DMS79 (cell line): Measurements from ENCODE around the gene GALNT3.
A peak's percentile ranks its signal among the peaks of the same experiment; 100 is the strongest.

ENCODE experiments used
- DNase-seq: peaks from one replicate; lab custom pipeline; 2025; lab: John Stamatoyannopoulos, UW

Gene GALNT3

DNA sequence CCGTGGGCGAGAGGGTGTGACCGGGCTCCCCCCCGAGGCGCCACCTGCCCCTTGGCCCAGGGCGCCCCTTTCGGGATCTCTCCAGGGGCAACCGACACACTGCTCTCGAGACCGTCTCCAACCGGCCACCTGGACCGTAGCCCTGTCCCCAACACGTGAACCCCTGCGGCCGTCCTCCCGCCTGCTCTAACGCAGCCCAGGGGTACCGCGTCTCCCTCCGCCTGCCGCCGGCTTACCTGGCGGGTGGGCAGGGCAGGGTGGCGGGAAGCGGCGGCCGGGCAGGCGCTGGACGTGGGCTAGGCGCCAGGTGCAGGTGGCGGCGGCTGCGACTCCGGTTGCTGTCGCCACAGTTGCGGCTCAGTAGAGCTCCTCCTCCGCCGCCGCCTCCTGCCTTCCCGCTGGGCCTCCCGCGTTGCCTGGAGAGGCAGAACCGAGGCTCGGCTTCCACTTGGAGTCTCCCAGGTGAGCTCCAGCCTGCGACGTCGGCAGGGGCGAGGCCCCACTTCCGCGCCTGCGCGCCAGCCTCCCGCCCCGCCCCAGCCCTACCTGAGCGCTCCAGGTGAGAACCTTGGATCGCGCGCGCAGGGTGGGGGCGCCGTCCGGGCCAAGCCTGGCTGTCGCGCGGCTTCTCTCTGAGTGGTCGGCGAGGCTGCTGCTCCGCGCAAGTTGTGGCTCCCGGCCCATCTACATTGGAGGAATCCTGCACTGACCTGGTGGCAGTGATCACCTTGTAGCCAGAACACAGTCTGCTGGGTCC is at the start of gene GALNT3:
Gene GALNT3, minus strand, starts transcription at position 469 of the 757 bp plus-strand sequence. CDS start 23,547 bp downstream, outside the sequence.
- DNase-seq: peak; percentile 84

GRCh38 chr2:165843351-165843750 is 49.3 kb upstream of the GALNT3 start:
- DNase-seq: no peak

DNA sequence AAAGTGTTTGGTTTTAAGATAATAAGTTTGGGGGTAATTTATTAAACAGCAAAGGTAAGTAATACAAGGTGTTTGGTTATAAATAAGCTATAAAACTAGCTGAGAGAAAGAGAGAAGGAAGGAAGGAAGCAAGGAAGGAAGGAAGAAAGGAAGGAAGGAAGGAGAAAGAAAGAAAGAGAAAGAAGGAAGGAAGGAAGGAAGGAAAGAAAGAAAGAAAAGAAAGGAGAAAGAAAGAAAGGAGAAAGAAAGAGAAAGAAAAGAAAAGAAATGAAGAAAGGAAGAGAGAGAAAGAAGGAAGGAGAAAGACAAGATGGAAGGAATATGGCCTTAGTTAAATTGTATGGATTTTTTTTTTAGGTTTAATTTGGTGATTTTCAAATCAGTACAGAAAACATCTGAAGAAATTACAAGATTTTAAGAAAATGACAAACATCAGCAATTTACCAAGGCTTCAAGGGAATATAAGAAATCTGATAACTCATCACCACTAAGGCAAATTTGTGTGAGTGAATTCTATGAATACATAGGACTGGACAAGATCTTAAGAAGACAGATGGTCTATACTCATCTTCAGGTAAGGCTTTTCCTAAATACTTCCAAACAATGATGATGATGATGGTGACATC is 46.4 kb upstream of the GALNT3 start:
- no peak for DNase-seq

- DNase-seq: no peak
Measured at GRCh38 chr2:165839610-165840009, 45.6 kb upstream of the GALNT3 start.

DNA sequence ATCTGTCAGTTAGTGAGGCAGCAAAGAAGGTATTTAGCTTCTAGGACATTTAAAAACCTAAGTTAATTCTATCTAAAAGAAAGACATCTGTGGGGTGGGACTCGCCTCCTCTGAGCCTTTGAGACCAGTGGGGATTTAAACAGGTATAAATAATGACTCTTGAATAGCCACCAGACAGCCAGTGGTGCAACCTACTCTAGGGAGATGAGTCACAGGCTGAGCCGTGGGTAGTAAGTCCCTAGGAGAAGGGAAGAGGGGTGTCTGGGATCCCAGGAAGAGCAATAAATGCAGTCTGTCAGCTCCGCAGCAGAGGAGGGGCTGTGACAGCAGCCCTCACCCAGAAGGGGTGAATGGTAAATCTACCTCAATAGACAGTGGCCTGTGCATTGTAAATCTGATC is 43.1 kb upstream of the GALNT3 start:
- no peak for DNase-seq

DNA sequence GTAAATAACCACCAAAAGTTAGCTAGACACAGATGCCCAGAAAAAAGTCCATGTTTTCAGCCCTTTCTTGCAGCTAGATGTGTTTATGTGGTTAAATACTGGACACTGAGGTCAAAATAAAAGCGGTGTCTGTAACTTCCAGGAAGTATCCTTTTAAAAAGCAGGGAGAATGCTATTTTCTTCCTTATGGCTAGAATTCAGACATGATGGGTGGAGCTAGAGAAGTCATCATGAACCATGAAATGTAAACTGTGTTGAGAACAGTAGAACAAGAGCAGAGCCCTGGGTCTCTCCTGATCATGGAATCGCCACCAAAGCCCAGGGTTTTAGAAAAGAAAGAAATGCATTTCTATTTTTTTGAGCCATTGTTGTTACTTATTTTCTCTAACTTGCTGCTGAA is 41.3 kb upstream of the GALNT3 start:
- no peak for DNase-seq

GRCh38 chr2:165833156-165833555 is 39.1 kb upstream of the GALNT3 start:
- DNase-seq: no peak

GRCh38 chr2:165827921-165828276 is 33.9 kb upstream of the GALNT3 start:
- no peak for DNase-seq

DNA sequence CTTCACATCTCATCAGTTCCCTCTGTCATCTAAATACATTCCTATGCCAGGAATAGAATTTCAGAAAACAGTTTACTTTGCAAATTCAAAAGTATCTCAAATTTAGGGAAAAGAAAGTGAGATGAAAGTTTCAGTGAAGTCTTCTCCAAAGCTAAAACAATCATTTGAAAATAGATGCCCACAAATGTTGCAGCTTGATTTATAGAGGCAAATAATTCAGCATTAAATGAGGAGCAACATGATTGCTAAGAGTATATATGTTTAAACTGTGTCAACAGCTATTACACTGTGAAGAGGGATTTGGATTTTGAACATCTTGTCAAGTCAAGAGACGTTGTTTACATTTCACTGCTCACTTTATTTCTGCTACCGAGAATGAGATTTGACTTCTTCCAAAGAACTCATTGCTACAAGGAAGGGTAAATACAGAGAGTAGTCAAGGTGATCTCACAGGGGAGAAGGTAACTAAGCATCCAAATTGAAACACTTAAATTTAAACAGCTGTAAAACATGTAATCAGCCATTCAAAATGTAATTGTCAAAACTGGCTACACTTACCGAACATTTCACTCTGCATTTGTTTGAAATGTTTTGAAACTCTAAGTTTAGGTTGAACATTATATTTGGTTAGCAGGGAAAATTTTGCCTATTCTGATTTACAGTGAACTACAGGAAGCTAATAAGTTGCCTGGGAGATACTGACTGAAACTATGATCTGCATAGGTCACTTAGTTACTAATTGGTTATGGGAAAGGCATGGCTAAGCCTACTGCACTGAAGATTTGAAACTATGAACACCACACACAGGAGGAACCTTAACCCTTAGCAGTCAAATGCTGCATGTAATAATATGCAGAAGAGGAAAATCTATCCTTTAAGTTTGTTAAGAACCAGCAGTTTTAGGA is 33.2 kb upstream of the GALNT3 start:
- DNase-seq: no peak

DNA sequence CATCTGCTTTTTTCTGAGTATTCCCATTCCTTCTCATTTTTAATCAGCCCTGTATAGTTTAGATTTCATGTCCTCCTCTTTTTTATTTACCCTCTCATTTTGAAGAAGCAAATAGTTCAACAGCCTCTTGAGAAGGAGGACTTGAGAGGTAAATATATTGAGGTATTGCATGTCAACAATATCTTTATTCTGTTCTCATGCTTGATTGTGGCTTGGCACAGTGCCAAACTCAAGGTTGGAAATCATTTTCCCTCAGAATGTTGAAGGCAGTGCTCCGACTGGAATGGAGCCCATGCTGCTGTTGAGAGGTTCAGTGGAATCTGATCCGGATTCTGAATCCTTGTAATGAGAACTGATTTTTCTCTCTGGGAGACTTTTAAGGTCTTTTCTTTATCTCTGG is 31.0 kb upstream of the GALNT3 start:
- peak; percentile 92 for DNase-seq

DNA sequence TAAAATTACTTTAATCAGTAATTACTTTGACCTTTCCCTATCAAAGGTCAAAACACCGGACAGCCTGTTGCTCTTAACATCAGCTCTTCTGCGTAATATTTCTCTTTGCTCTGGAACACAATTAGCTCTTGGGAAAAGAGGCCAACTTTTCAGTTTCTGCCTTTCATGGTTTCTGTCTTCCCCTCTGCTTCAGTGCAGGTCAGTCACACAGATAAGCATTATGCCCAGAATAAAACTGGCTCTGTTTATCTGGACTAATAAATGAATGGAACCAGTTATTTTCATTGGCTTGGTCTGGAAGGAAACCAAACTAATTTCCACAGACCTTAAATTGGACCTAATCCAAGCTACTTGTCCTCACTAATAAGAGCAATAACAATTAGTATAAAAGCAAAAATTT is 26.2 kb upstream of the GALNT3 start:
- DNase-seq: no peak

- no peak for DNase-seq
Measured at GRCh38 chr2:165818920-165819319, 24.9 kb upstream of the GALNT3 start.

- no peak for DNase-seq
Measured at GRCh38 chr2:165815299-165816141, 21.5 kb upstream of the GALNT3 start.

- no peak for DNase-seq
Measured at GRCh38 chr2:165814473-165814872, 20.4 kb upstream of the GALNT3 start.

DNA sequence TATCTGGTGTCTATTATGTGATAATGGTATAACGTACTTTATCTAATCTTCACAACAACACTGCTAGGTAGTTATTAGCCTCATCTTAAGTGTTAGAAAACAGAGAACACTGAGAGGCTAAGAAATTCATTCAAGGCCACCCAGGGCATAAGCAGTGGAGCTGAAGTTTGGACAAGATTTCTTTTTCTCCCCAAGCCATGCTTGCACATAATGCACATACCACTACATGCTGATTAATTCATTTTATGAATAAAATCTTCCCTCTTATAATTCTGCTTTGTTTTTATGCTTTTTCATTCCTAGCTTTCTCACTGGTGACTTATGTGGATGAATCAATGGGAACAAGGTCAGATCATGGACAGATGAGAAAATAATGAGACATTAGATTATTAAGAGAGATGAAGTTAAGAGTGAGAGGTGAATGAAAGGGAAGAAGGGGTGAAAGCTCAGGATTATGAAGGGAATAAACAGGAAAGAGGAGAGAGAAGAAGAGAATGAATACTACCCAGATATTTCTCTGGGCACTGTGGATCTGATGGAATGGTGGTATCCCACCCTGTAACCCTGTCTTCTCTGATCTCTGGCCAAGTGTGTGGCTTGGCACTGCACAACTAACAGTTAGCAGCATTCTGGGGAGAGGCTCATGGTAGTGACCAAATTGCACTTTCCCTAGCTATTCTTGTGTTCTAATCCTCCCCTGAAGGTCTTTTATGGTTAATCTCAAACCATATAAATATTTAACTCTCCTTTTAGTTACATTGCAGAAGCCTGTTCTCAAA is 17.7 kb upstream of the GALNT3 start:
- DNase-seq: no peak

GRCh38 chr2:165810418-165810817 is 16.4 kb upstream of the GALNT3 start:
- DNase-seq: no peak

DNA sequence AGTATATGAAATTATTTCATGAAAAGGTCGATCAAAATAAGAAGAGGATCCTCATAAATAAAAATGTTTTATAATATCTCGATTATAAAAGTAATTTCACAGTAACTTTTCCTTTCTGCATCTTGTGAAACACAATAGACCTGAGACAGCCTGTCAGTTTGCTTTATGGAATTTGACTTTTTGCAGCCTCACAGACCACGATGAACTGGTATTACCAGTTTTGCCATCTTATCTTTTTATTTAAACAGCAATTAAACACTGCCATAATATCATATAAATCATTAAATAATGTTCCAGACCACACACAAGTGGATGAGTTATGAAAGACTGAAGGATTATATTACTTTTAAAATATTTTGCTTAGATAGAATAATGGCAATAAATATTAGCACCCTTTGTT is 10.7 kb upstream of the GALNT3 start:
- peak; percentile 56 for DNase-seq

DNA sequence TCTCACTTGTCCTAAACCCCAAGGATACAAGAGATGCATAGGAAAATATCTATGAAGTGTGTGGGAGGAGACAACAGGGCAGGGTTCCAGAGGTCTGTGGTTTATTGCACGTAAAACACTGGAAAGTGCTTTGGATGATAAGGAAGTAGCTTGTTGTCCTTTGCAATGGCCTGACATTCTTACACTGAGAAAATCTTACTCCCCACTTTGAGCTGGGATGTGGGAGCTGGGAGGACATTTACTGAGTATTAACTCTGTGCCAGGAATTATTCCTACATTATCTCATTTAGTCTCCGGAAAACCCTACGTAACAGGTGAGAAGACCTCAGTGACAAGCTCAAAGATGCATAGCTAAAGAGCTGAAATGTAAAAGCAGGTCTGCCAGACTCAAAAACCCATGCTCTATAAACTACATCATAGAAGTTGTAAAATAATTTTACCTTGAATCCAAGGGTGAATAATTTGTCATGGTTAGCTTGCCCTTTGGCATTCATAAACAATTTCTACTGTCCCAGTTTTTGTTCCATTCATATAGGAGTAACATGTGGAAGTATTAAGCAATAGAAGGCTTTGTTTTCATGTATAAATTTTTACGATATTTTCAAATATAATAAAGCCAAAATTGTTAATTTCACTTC is 9.2 kb upstream of the GALNT3 start:
- no peak for DNase-seq

- no peak for DNase-seq
Measured at GRCh38 chr2:165801176-165801575, 7.1 kb upstream of the GALNT3 start.

DNA sequence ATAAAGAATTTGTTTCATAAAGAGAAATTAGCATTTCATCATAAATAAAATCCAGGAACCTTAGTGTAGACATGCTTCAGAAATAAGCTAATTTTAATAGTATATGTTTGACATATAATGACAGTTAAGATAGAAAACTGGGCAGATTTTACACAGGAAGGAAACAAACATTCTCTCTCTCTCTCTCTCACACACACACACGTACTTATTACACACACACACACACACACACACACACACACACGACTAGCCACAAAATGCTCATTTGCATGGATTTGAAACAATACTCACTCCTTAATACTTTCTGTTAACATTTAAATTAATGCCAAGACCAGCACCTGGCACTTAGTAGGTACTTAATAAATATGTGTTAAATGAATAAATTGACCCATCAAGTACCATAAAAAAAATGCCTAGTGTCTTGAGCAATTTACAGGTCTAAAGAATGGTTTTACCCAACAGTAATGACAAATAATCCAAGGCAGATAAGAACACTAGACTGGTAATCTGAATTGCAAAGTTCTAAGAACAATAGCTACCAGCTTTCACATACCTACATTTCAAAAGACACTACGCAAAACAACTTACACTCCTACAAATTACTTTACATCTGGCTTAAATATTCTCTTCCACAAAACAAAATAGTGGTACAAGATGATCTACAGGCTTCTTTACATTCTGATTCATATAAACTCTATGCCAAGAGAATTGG is 2.9 kb upstream of the GALNT3 start:
- DNase-seq: no peak
